Mesenchymal stem cell (in vitro differentiated cells and primary cell): ENCODE results near the gene CLEC3A.

Source experiments
- DNase-seq: peaks from one replicate; pipeline ENCODE4 v3.0.0-alpha.2; 2013
- H2AFZ ChIP-seq: one replicate; pipeline ENCODE4 v1.6.1; 2013; ENCODE audit warnings: low read depth, mild to moderate bottlenecking, control low read depth, inconsistent platforms, low read length, moderate library complexity
- H2AK5ac ChIP-seq: 2 replicates; pipeline ENCODE4 v1.6.1; 2013; ENCODE audit warnings: low read length, moderate library complexity, mild to moderate bottlenecking, inconsistent platforms; ENCODE audit not compliant: severe bottlenecking
- H2BK120ac ChIP-seq: one replicate; pipeline ENCODE4 v1.6.1; 2013; ENCODE audit warnings: low read depth, mild to moderate bottlenecking, inconsistent platforms, low read length, moderate library complexity
- H2BK12ac ChIP-seq, 2 experiments: one replicate each; pipeline ENCODE4 v1.6.1; 2013; ENCODE audit warnings: inconsistent platforms in 2 of 2, low read length in 2 of 2, mild to moderate bottlenecking in 2 of 2, moderate library complexity in 2 of 2, control low read depth in 1 of 2
- H2BK15ac ChIP-seq: one replicate; pipeline ENCODE4 v1.6.1; 2013; ENCODE audit warnings: mild to moderate bottlenecking, low read depth, inconsistent platforms; ENCODE audit not compliant: poor library complexity, severe bottlenecking
- H2BK5ac ChIP-seq: 2 replicates; pipeline ENCODE4 v1.6.1; 2013; ENCODE audit warnings: low read depth, mild to moderate bottlenecking, low read length, control low read depth, inconsistent platforms; ENCODE audit not compliant: poor library complexity, severe bottlenecking
- H3K14ac ChIP-seq, 2 experiments: one replicate each; pipeline ENCODE4 v1.6.1; 2013; ENCODE audit warnings: inconsistent platforms in 2 of 2, low read length in 2 of 2, control low read depth in 1 of 2, mild to moderate bottlenecking in 1 of 2, moderate library complexity in 1 of 2
- H3K18ac ChIP-seq, 2 experiments: one replicate each; pipeline ENCODE4 v1.6.1; 2013; ENCODE audit warnings: inconsistent platforms in 2 of 2, low read length in 2 of 2, control low read depth in 1 of 2, low read depth in 1 of 2, mild to moderate bottlenecking in 1 of 2
- H3K23ac ChIP-seq, 2 experiments: one replicate each; pipeline ENCODE4 v1.6.1; 2013; ENCODE audit warnings: inconsistent platforms in 2 of 2, low read length in 2 of 2, mild to moderate bottlenecking in 2 of 2, moderate library complexity in 2 of 2, control low read depth in 1 of 2
- H3K27ac ChIP-seq: 2 replicates; pipeline ENCODE4 v1.5.1; 2013; ENCODE audit warnings: mild to moderate bottlenecking, moderate library complexity, low read length, control low read depth, inconsistent platforms; ENCODE audit not compliant: poor library complexity, severe bottlenecking
- H3K27me3 ChIP-seq, 2 experiments: 2 replicates each; pipeline versions ENCODE4 v1.6.1 to v1.7.0; 2013; ENCODE audit warnings: low read length in 2 of 2, mild to moderate bottlenecking in 2 of 2, moderate library complexity in 2 of 2, control low read depth in 1 of 2, inconsistent platforms in 1 of 2; ENCODE audit not compliant: control insufficient read depth in 1 of 2, insufficient read depth in 1 of 2
- H3K36me3 ChIP-seq, 2 experiments: 2 replicates each; pipeline versions ENCODE4 v1.6.1 to v1.7.0; 2013; ENCODE audit warnings: low read length in 2 of 2, control low read depth in 1 of 2, inconsistent platforms in 1 of 2, low read depth in 1 of 2, mild to moderate bottlenecking in 1 of 2; ENCODE audit not compliant: insufficient read depth in 2 of 2, control insufficient read depth in 1 of 2
- H3K4ac ChIP-seq, 2 experiments: one replicate each; pipeline ENCODE4 v1.6.1; 2013; ENCODE audit warnings: inconsistent platforms in 2 of 2, low read length in 2 of 2, mild to moderate bottlenecking in 2 of 2, moderate library complexity in 2 of 2, control low read depth in 1 of 2, low read depth in 1 of 2
- H3K4me1 ChIP-seq: 2 replicates; pipeline ENCODE4 v1.6.1; 2013; ENCODE audit warnings: low read depth, low read length, control low read depth; ENCODE audit not compliant: control insufficient read depth, insufficient read depth
- H3K4me2 ChIP-seq: 2 replicates; pipeline ENCODE4 v1.6.1; 2013; ENCODE audit warnings: low read length, mild to moderate bottlenecking, inconsistent platforms; ENCODE audit not compliant: poor library complexity, severe bottlenecking
- H3K4me3 ChIP-seq, 2 experiments: 2 replicates each; pipeline versions ENCODE4 v1.5.1 to v1.7.0; 2013; ENCODE audit warnings: low read length in 2 of 2, mild to moderate bottlenecking in 2 of 2, control low read depth in 1 of 2, low read depth in 1 of 2; ENCODE audit not compliant: insufficient read depth in 1 of 2
- H3K79me1 ChIP-seq: replicated peaks from 2 replicates; pipeline ENCODE4 v1.6.1; 2013; ENCODE audit warnings: mild to moderate bottlenecking, control low read depth, low read length, inconsistent platforms; ENCODE audit not compliant: poor library complexity, severe bottlenecking
- H3K9ac ChIP-seq: 2 replicates; pipeline ENCODE4 v1.7.0; 2013; ENCODE audit warnings: mild to moderate bottlenecking, low read length, moderate library complexity
- H3K9me3 ChIP-seq: 2 replicates; pipeline ENCODE4 v1.7.0; 2013; ENCODE audit warnings: mild to moderate bottlenecking, low read length; ENCODE audit not compliant: control insufficient read depth
- H4K8ac ChIP-seq: one replicate; pipeline ENCODE4 v1.6.1; 2013; ENCODE audit warnings: inconsistent platforms, mild to moderate bottlenecking, low read length, moderate library complexity
- H4K91ac ChIP-seq: one replicate; pipeline ENCODE4 v1.6.1; 2013; ENCODE audit warnings: mild to moderate bottlenecking, low read length, inconsistent platforms
- WGBS: methylation state at CpG from one replicate; pipeline ENCODE4 v1.1.7; 2013; ENCODE audit warnings: mixed read lengths; 5-methylcytosine and 5-hydroxymethylcytosine counted together

CLEC3A gene

DNA sequence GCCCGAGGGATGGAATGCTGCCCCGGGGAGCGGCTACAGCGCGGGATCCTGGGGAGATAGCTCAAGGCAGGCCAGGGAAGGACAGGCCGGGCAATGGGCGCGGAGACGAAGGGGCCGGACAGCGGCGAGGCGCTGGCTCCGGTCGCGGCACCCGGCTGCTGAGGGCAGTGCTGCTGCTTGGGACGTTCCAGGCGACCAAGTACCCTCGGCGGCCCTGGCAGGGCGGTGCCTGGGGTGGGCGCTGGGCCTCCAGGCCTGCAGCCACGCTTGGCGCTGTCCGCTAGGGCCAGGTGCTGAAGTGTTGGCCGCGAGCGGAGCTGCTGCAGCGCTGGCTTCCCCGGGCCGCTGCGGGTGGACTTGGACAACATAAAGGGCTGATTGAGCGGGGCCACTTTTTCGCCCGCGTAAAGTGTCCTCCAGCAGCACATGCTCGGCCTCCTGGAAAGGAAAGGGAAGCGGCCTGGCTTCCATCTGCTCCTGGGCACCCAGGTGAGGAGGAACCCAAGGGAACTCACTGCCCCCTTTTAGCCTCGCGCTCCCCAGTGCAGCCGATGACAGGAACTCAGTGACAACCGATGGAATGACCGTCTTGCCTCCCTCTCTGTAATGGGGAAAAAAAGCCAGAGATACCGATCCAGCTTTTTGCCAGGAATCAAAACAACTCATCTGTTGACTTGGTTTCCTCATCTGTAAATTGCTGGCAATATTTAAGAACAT, 23.7 kb downstream of the CLEC3A start:
- 12% methylated on average over 45 of the region's 45 CpGs for WGBS
- Histone ChIP-seq H3K18ac (no peak overlapping the region), H3K79me1 (no peaks in the 10 kb centered on the region)

DNA sequence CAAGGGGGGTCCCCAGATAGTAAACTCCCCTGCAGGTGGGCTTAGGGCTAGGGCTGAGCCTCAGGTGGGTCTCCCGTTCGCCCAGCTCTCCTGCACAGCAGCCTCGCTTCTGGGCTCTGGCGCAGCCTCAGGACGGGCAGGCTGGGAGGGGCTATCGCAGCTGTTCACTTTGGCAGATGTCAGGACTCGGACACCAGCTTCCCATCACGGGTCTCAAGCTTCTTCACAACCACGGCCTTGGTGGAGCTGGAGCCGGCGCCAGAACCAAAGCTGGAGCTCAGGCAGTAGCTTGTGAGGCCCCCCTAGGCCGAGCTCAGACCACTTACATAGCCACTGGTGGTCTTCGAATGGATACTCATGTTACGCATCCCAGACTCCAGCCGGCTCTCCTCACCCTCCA, 26.0 kb downstream of the CLEC3A start:
- no peak overlapping the region for H4K8ac ChIP-seq
- H3K4me2 ChIP-seq = no peak overlapping the region
- no peaks in the 10 kb centered on the region for H3K9me3 ChIP-seq
- no peak overlapping the region for H3K14ac ChIP-seq
- H2BK12ac ChIP-seq = no peak overlapping the region
- 83% methylated on average over 15 of the region's 15 CpGs for WGBS
- H3K79me1 ChIP-seq = no peaks in the 10 kb centered on the region
- peak overlapping the region; percentile 51 for H2AFZ ChIP-seq
- no peak for DNase-seq
- no peak overlapping the region for H2AK5ac ChIP-seq
- no peak overlapping the region for H3K23ac ChIP-seq
- no peak overlapping the region for H3K18ac ChIP-seq
- H3K4me3 ChIP-seq = no peak overlapping the region
- H2BK15ac ChIP-seq = no peak overlapping the region
- peaks cover 5% of the 10 kb centered on the region for H3K4me1 ChIP-seq
- H3K9ac ChIP-seq = no peak overlapping the region
- no peak overlapping the region for H2BK120ac ChIP-seq
- H2BK5ac ChIP-seq = no peak overlapping the region
- H3K4ac ChIP-seq = no peak overlapping the region
- no peaks in the 10 kb centered on the region for H3K36me3 ChIP-seq
- H3K27ac ChIP-seq = no peak overlapping the region
- no peak overlapping the region for H4K91ac ChIP-seq
- H3K27me3 ChIP-seq = no peaks in the 10 kb centered on the region

More for the DNA sequence above, 23.7 kb downstream of the CLEC3A start:
- Histone ChIP-seq H3K9ac (no peak overlapping the region), H2BK12ac (no peak overlapping the region), H4K8ac (no peak overlapping the region), H3K4me2 (peak overlapping the region; percentile 49), H4K91ac (no peak overlapping the region), H2BK5ac (no peak overlapping the region), H2BK15ac (no peak overlapping the region), H2BK120ac (no peak overlapping the region), H3K14ac (no peak overlapping the region), H2AFZ (no peak overlapping the region), H3K27me3 (no peaks in the 10 kb centered on the region), H3K23ac (no peak overlapping the region), H3K9me3 (no peaks in the 10 kb centered on the region), H3K36me3 (no peaks in the 10 kb centered on the region), H3K4me1 (peaks cover 5% of the 10 kb centered on the region), H3K4ac (no peak overlapping the region), H3K27ac (no peak overlapping the region), H2AK5ac (no peak overlapping the region), H3K4me3 (no peak overlapping the region)
- DNase-seq = peak; percentile 77

DNA sequence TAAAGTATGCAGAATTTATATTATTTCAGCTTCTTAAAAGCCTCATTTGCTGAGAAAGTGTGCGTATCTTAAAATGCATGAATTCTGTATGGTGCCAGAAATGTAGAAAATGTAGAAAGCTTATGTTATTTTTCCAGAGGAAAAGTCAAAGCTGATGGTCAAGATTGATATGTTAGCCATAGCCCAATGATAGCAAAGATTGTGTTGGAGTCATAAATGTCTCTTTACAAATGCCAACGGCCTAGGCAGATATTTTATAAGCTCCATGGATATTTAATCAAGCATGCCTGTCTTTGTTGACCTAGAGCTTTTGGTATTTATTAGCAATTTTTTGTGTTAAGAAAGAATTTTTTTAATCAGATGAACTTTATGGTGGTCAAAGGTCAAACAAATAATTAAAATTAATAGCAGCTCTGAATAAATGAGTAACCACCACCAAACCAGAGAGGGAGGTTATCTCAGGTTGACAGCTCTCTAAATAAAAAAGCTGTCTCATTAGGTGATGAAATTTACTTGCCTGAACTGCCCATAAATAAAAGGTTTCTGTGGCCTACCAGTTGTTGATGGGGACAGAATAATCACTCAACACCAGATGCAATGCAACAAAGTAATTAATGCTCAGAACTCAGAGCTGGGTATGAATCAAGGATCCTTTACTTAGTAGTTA, 28.5 kb downstream of the CLEC3A start:
- Histone ChIP-seq H3K36me3 (no peaks in the 10 kb centered on the region), H3K27ac (no peak overlapping the region), H3K9me3 (no peaks in the 10 kb centered on the region), H3K4me3 (no peak overlapping the region), H2BK15ac (no peak overlapping the region), H3K14ac (no peak overlapping the region), H3K27me3 (no peaks in the 10 kb centered on the region), H3K9ac (no peak overlapping the region), H2AK5ac (no peak overlapping the region), H3K4ac (no peak overlapping the region), H3K79me1 (no peaks in the 10 kb centered on the region), H3K4me2 (no peak overlapping the region), H3K4me1 (peaks cover 2% of the 10 kb centered on the region), H2AFZ (no peak overlapping the region), H2BK5ac (no peak overlapping the region), H3K23ac (no peak overlapping the region), H2BK12ac (no peak overlapping the region), H2BK120ac (no peak overlapping the region), H4K91ac (no peak overlapping the region), H3K18ac (no peak overlapping the region), H4K8ac (no peak overlapping the region)
- WGBS = 93% methylated on average over 2 of the region's 2 CpGs
- no peak for DNase-seq

DNA sequence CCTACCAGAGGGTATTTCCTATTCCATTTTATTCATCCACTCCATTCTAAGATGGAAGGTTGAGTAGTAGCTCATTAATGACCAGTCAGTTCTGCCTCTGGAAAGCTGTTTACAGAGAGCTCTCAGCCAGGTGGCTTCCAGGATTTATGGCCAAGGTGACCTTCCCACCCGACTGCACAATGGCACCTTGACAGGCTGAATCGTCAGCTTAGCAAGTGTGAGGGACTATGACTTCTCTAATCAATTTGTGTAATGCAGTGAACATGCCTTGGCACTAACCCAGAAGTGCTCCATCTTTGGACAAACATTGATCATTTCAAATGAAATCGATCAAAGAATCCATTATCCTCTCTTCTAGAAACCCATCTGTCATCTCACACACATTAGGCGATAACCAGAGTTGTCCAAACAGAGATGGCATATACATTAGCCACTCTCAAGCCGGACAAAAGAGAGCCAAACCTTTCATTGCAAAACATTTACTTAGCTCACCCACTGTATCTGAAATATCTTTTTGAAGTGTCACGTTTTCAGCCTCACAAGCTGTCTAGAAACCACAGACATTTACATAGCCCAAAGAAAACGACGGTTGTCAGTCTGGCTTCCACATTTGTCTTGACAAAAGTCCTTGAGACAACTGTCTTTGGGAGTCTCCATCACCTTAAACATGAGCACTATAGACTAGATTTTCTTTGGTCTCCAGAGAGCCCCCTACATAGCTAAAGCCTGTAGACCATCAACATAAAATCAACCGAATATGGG, 35.6 kb downstream of the CLEC3A start:
- H3K9ac ChIP-seq = no peak overlapping the region
- no peaks in the 10 kb centered on the region for H3K36me3 ChIP-seq
- no peak overlapping the region for H2BK12ac ChIP-seq
- H3K14ac ChIP-seq = no peak overlapping the region
- H3K27ac ChIP-seq = no peak overlapping the region
- no peak overlapping the region for H3K4me3 ChIP-seq
- WGBS = 86% methylated on average over 9 of the region's 9 CpGs
- H3K23ac ChIP-seq = no peak overlapping the region
- H2BK5ac ChIP-seq = no peak overlapping the region
- H4K91ac ChIP-seq = no peak overlapping the region
- H2BK120ac ChIP-seq = no peak overlapping the region
- H2AFZ ChIP-seq = no peak overlapping the region
- no peak overlapping the region for H3K4me2 ChIP-seq
- no peak for DNase-seq
- H3K27me3 ChIP-seq = peaks cover 0 to 9% of the 10 kb centered on the region in 2 experiments
- H2BK15ac ChIP-seq = no peak overlapping the region
- H3K4me1 ChIP-seq = no peaks in the 10 kb centered on the region
- H3K9me3 ChIP-seq = peaks cover 3% of the 10 kb centered on the region
- no peak overlapping the region for H2AK5ac ChIP-seq
- H3K79me1 ChIP-seq = no peaks in the 10 kb centered on the region
- H3K4ac ChIP-seq = no peak overlapping the region
- no peak overlapping the region for H3K18ac ChIP-seq
- no peak overlapping the region for H4K8ac ChIP-seq
